Activated T-cell treated with anti-CD3 and anti-CD28 coated beads for 48 hours (primary cell): Measurements from ENCODE around the gene CEP350.
"Not testable (repeated sequence)": the region's sequence is repeated elsewhere in the genome, so short reads cannot be mapped to it uniquely, and the experiment has no call there.

Experiments
- DNase-seq: peaks from one replicate; pipeline ENCODE4 v3.0.0-alpha.2; 2020; ENCODE audit warnings: low read depth

The CEP350 gene

GRCh38 chr1:179939941-179940340, 14.7 kb upstream of the CEP350 start:
- no peak for DNase-seq

- DNase-seq, result no peak
These were observed 13.2 kb upstream of the CEP350 start for GRCh38 chr1:179941454-179941853.

- no peak for DNase-seq
These were observed 4.0 kb upstream of the CEP350 start for GRCh38 chr1:179950651-179951050.

DNA sequence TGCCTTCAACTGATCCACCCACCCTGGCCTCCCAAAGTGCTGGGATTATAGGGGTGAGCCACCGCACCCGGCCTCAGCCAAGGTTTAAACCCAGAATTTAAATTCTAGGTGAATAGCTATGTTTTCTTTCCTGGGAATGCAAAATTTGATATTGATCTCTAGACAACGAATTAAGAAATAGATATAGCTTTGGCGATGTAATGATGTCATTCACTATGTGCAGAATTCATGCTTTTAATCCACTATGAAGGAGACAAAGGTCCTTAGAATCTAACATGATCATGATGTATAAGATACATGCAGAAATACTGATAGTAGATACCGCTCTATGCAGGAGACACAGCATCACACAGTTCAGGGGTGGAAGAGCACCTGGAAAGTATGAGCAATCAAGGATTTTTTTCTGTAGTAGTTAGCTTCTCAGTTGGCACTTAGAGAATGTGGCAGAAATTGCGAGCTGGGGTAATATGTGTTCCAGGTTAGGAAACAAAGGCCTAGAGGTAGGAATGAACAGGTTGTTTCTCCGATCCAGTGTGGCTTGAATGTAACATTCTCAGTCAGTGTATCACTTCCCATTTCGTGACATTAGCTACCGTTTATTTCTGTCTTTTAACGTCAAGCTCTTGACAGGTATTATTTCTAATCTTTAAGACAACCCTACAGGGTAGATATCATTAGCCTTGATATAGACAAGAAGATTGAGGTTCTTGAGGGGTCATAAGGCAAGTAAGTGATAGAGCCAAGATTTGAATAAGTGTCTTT, 3.0 kb upstream of the CEP350 start:
- DNase-seq, result no peak

DNA sequence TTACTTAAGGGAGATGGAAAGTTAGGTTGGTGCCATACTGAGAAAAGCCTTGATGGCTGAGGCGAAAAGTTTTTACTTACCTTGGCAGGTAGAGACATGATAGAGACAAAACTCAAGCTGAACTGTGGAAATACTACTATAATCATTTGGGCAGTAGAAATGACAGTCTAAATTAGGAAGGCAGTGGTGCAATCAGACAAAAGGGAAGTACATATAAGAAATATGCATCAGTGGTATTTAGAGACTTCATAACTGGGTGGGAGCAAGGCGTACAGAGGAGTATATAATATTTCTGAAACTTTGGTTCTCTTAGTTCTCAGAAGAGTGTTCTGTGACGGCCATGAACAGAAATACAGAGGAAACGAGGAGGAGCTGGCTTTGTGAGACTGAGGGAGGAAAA, 2.4 kb upstream of the CEP350 start:
- DNase-seq, result no peak

DNA sequence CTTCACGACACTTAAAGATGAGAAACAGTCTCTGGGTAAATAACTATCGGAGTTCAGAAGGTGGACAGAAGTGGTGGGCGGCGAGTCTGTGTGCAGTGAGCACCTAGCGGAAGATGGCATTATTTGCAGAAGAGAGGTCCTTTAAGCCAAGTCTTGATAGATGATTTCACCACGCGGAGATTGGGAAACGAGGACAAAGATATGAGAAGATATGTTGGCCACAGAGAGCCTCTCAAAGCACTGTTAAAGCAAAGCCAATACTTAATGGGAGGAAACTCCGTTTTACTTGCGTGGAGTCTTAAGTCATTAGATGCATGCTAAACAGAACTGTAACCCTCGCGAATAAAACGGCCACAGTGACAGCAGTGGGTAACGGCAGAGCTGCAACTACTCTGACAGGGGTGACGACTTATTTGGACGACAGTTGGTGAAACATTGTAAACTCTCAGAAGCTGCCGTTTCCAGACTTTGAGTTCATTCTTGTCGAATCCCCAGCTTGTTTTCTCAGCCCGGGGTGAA, 577 bp upstream of the CEP350 start:
- DNase-seq, result peak; percentile 31

DNA sequence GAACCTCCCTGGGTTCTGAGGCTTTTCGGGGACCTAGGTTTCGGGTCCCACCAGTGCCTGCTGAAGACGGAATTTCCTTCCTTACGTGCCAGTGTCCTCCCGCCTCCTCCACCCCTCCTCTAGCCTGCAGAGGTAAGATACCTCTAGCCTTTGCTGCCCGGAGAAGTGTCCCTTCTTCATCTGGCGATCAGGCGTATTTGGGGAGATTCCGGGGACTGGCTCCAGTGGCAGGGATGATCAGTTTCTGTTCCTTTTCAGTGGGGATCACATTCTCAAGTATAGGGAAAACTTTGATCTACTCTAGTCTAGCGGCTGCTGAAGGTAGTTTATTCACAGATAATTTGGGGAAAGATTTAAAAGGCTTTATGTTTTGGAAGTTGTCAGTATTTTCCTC, 674 bp downstream of the CEP350 start:
- no peak for DNase-seq

- no peak for DNase-seq
These were observed 1.1 kb downstream of the CEP350 start for GRCh38 chr1:179955731-179956130.

DNA sequence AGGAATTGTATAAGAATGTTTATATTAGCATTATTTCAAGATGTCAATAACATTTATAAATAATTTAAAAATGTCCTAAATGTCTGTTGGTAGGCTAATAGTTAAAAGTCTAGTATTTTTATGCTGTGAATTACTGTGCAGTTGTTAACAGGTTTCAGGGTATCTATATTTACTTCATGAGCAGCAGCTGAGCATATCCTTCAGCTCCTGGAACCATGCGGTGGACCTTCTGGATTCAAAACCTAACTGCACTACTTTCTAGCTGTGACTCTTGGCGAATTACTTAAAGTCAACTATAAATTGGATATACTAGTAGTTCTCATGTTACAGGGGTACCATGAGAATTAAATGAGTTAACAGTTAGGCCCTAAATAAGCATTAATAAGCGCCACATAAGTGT, 3.7 kb downstream of the CEP350 start:
- DNase-seq, result no peak

DNA sequence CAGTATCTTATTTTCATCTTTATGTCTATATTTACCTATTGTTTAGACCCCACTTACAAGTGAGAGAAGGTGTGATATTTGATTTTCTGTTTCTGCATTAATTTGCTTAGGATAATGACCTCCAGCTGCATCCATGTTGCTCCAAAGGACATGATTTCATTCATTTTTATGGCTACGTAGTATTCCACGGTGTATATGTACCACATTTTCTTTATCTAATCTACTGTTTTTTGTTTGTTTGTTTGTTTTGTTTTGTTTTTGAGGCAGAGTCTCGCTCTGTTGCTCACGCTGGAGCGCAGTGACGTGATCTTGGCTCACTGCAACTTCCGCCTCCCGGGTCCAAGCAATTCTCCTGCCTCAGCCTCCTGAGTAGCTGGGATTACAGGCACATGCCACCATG, 7.6 kb downstream of the CEP350 start:
- DNase-seq, result not testable (repeated sequence)

DNA sequence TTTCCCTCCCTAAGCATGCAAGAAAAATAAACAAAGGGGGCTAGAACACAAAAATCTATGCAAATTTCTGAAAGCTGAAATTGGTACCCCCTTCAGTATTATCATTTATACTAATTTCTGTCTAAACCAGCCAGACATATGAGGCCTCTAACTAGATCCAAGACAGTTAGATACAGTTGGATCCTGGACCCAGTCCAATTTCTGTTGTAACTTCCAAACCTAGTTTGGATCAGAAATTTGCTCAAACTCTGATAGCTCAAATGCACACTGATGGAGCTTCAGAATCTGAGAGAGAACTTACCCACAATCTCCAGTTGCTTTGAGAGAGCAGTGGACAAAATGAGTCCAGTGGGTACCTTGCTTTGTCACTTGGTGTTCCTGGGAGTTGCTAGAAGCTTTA, 11.9 kb downstream of the CEP350 start:
- no peak for DNase-seq

GRCh38 chr1:179968284-179968993, 13.8 kb downstream of the CEP350 start:
- no peak for DNase-seq

DNA sequence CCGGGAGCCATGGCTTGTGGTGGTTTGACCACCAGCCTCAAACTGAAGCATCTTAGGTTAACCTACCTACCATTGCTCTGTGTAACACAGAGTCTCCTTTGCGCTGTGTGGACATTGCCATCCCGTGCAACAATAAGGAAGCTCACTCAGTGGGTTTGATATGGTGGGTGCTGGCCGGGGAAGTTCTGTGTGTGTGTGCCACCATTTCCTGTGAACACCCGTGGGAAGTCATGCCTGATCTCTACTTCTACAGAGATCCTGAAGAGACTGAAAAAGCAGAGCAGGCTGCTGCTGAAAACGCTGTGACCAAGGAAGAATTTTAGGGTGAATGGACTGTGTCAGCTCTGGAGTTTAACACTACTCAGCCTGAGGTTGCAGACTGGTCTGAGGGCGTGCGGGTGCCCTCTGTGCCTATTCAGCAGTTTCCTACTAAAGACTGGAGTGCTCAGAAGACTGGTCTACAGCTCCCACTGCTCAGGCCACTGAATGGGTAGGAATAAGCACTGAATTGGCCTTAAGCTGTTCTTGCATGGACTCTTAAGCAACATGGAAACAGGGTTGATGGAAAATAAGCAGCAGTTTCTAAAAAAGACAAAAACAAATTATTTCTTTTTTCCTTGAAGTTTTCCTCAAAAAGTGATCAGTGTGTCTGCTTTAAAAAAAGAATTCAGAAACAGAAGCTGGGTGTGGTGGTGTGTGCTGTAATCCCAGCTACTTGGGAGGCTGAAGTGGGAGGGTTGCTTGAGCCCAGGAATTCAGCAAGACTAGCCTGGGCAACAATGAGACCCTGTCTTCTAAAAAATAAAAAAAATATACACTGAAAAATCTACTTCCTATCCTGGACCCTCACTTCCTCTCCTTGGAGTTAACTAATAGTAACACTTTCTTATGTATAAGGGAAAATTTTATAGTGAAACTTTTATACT, 14.6 kb downstream of the CEP350 start:
- no peak for DNase-seq

- DNase-seq, result no peak
These were observed 15.4 kb downstream of the CEP350 start for GRCh38 chr1:179969962-179970361.

DNA sequence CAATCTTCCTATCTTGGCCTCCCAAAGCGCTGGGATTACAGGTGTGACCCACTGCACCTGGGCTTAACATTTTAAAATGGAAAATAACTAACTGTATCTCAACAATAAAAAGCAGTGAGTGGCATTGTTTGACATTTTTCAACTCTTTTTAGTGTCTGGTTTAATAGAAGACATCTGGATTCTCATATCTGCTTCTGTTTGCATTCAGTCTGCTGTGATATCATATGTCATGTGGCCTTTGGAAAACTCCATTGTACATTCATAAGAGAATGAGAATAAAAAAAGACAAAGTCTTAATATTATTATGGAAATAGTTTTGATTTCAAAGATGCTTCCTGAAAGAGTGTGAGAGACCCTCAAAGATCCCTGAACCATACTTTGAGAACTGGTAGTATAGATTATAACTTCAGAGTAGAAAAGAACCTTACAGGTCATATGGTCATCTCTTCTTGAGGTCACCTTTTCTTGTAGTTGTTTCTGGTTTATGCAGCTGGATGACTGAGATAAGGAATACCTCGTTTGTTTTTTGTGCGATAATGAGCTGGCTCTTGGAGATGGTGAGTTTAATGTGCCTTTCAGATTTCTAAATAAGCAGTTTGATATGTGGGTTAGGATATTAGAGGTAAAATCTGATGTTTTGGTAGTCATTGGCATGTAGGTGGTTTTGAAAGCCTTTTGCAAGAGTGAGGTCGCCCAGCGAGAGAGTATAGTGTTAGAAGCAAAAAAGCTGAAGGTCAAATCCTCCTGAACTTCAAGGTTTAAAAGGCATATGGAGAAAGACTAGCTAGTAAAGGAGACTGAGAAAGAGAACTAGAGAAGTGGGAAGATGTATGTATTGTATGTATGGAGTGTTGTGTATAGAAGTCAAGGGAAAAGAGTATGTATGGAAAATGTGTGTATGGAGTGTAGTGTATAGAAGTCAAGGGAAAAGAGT, 17.2 kb downstream of the CEP350 start:
- DNase-seq, result no peak

DNA sequence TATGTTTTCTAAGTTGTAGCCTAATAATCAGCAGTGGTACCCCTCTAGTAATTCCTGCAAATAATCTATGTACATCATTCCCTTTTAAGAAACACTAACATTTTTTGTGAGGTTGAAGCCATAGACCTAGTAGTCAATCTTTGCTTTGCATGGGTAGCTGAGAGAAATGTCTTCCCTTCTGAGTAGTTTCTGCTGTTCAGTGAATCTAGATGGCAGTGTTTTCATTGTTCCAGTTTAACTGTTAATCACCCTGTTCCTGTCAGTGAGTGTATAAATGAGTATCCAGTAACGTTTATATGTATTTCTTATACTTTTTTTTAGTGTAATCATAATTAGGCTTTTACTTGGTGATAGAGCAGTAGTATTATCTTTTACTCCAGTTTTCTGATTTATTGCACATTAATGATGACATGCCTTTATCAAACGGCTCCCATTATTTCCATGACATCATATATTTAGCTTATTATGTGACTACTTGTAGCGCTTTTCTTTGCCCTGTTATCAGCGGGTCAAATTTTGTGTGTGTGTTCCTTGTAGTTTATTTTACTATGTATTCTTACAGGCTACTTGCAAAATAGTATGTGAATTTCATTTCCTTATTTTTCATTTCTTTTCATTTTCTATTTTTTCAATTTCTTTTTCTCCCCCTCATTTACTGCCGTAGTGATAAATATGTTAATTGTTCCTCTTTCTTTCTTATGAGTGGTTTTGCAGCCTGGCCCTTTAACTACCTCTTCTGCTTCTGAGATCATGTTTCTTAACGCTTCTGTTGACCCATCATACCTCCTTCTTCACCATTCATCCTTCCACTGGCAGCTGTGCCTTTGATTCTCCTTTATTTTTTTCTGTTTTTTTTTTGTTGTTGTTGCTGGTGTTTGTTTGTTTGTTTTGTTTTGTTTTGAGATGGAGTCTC, 18.8 kb downstream of the CEP350 start:
- no peak for DNase-seq

DNA sequence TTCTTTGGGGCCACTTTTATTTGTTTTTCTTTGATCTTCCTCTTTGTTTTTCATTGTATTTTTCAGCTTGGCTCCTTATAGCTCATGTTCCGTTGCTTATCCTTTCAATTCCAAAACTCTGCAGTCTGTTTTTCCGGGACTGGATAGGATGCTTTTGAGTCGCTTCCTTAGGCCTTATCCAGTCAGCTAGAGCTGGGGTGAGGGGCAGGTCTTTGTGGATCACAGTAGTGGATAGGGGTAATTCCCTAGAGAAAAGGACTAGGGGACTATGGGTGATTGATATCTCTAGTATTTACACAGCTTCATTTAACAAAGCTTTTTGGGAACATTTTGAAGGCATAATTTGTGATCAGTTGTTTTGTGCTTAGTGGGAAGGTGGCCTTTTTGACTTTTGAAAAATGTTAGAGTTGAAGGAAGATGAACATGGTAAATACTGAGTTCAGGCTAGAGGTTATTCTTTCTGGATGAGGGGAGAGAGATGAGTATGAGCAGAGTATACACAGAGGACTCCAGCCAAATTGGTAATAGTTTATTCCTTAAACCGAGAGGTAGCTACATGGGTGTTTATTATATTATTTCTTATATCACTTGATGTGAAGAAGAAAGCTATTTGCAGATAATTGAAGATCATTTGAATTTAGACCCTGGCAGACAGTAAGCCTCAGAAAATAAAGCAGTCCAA, 22.5 kb downstream of the CEP350 start:
- DNase-seq, result no peak

- no peak for DNase-seq
These were observed 23.8 kb downstream of the CEP350 start for GRCh38 chr1:179978199-179979079.

DNA sequence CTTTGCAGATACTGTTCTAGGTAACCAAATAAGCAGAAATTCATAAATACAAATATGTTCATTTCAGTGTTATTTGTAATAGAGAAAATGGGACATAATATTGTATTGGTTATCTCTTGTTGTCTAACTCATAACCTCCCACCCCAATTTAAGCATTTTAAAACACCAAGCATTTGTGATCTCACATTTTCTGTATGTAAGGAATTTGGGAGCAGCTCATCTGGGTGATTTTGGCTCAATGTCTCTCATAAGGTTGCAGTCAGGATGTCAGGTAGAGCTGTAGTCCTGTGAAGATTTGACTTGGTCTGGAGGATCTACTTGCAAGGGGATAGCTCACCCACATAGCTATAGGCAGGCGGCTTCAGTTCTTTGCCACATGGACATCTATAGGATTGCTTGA, 29.5 kb downstream of the CEP350 start:
- no peak for DNase-seq
